Testis (tissue), 3 donors: ENCODE measurements around the gene SNAP25. TPM values are rescaled to one million over a fixed set of nuclear protein-coding genes. Genes with fewer than 3 reads are reported as not detected.
A peak's percentile ranks its signal among the peaks of the same experiment; 100 is the strongest.

ENCODE experiments used
- DNase-seq: peaks from one replicate; pipeline ENCODE4 v3.0.0-alpha.2; 2019
- H3K27ac ChIP-seq, 2 donors: fragments of 200-600 bp; sonication (generic); one replicate each; pipeline ENCODE4 v1.5.1; 2019
- H3K27me3 ChIP-seq: fragments of 200-600 bp; sonication (generic); one replicate; pipeline ENCODE4 v1.5.1; 2019
- H3K36me3 ChIP-seq: fragments of 200-600 bp; sonication (generic); one replicate; pipeline ENCODE4 v1.5.1; 2017; ENCODE audit warnings: low read depth; ENCODE audit errors: missing control alignments
- H3K4me1 ChIP-seq: fragments of 200-600 bp; sonication (generic); one replicate; pipeline ENCODE4 v1.5.1; 2019
- H3K4me3 ChIP-seq, 2 donors: fragments of 200-600 bp; sonication (generic); one replicate each; pipeline ENCODE4 v1.5.1; 2017 to 2019
- H3K9me3 ChIP-seq: fragments of 200-600 bp; sonication (generic); one replicate; pipeline ENCODE4 v1.5.1; 2017
- POLR2A ChIP-seq: fragments of 450-650 bp; IDR thresholded peaks from one replicate; pipeline ENCODE4 v1.6.1; 2017; ENCODE audit warnings: antibody characterized with exemption, mild to moderate bottlenecking, moderate library complexity
- WGBS, 2 donors: methylation state at CpG; one replicate each; pipeline ENCODE4 v1.1.5; 2018; 5-methylcytosine and 5-hydroxymethylcytosine counted together
- intact Hi-C: fragments of 100-400 bp; cut with DNase I; formaldehyde crosslinking; loops from one replicate; pipeline ENCODE4 v1.15.1; 2023; ENCODE audit warnings: low total_unique reads
- polyA plus RNA-seq: library from polyadenylated mRNA; stranded (reverse); fragments of 350-450 nt; fragmentation: Illumina TruSeq; extraction: RNeasy Lipid Tissue Mini Kit (QIAGEN cat#74804); gene quantifications from one replicate; pipeline ENCODE4 v1.2.3, GENCODE V29; 2014; ENCODE audit warnings: low read depth, low replicate concordance; ENCODE audit not compliant: insufficient read depth
- total RNA-seq, 2 donors: library from RNA; depleted of rRNA; stranded (reverse); fragments of >200 nt; gene quantifications; one replicate each; pipeline ENCODE4 v1.2.3, GENCODE V29; 2016
- TF ChIP-seq, protein P1 (sequence below), 3 experiments: fragments of 450-650 bp in 2 of 3; fragments of 200-600 bp in 1 of 3; sonication (generic) in 1 of 3; IDR thresholded peaks; one replicate each; pipeline ENCODE4 v1.5.1; 2016 to 2019; ENCODE audit warnings: antibody characterized with exemption in 3 of 3, mild to moderate bottlenecking in 2 of 3, moderate library complexity in 1 of 3

SNAP25 gene
- total and polyA plus RNA-seq, 3 donors from 2014 or later = 8.0 to 13.7 (median 11.3) TPM

DNA sequence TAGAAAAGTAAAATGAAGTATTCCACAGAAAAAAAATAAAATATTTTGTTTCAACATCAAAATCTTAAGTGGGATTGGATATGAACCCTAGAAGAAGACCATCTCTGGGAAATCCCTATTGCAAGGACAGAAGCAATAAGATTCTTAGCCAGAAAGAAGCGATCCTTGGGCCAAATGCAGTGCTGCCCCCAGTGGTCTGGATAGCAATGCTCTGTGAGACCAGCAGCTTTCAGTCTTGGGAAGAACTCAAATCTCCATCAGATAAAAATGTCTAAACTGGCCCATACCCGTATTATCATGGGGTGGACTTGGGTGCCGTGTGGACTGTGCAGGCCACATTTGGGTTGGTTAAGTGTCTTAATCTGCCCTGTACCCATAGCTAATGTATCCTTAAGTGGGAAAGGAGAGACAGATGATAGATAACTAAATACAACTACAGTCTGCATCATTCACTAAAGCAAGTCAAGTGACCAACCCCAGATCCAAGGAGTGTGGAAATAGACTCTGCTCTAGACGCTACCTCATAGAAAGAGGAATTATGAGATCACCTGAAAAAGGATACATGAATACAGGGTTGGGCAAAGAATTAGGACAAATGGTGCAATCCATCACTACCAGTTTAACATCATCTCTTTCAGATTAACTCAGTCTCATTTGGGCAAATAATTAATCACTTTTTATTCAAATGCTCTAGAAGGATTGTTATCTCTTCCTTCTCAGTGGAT is 38.9 kb upstream of the SNAP25 start:
- Histone ChIP-seq H3K27me3 (no peaks in the 10 kb centered on the region), H3K9me3 (no peaks in the 10 kb centered on the region), H3K27ac (peak overlapping the region in 1 of 2 donors; percentile 60), H3K4me3 (no peak overlapping the region), H3K4me1 (no peaks in the 10 kb centered on the region), H3K36me3 (no peaks in the 10 kb centered on the region)
- TF ChIP-seq POLR2A = no peak
- TF ChIP-seq, protein P1, sequence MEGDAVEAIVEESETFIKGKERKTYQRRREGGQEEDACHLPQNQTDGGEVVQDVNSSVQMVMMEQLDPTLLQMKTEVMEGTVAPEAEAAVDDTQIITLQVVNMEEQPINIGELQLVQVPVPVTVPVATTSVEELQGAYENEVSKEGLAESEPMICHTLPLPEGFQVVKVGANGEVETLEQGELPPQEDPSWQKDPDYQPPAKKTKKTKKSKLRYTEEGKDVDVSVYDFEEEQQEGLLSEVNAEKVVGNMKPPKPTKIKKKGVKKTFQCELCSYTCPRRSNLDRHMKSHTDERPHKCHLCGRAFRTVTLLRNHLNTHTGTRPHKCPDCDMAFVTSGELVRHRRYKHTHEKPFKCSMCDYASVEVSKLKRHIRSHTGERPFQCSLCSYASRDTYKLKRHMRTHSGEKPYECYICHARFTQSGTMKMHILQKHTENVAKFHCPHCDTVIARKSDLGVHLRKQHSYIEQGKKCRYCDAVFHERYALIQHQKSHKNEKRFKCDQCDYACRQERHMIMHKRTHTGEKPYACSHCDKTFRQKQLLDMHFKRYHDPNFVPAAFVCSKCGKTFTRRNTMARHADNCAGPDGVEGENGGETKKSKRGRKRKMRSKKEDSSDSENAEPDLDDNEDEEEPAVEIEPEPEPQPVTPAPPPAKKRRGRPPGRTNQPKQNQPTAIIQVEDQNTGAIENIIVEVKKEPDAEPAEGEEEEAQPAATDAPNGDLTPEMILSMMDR (IDR thresholded peaks at IDR 0.05) = peak in 2 of 3 experiments; percentile 11 to 25
- intact Hi-C loops = no loop called here
- peak; percentile 32 for DNase-seq
- whole genome bisulfite sequencing, 2 donors = 78 to 86% methylated on average over 4 of the region's 4 CpGs

DNA sequence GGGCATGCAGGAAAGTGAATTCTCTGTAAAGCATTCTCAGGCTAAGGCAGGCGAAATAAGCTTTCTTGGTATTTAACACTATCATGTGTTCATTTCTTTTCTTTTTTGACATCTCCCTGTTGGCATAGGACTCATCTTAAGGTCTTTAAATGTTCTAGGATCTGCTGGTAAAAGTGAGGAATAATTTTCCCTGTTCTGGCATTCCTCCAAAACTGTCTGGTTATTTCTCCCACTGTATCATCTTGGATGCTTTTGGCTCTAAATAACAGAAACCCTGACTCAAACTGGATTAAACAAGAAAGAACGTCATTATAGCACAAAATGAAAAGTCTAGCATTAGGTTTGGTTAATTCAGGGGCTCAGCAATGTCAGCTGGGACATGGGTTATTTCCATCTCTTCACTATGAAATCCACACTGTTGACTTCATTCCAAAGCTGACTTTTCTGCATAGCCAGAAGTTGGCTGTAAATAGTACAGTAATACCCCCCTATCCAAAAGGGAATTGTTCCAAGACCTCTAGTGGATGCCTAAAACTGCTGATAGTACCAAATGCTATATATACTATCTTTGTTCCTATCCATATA is 37.9 kb upstream of the SNAP25 start:
- H3K27me3 ChIP-seq = no peaks in the 10 kb centered on the region
- no peaks in the 10 kb centered on the region for H3K36me3 ChIP-seq
- no peak overlapping the region for H3K4me3 ChIP-seq
- 70 to 72% methylated on average over 2 of the region's 2 CpGs for WGBS, 2 donors
- H3K4me1 ChIP-seq = no peaks in the 10 kb centered on the region
- H3K9me3 ChIP-seq = no peaks in the 10 kb centered on the region
- DNase-seq = no peak
- TF ChIP-seq, protein P1 (IDR thresholded peaks at IDR 0.05) = no peak
- TF ChIP-seq POLR2A = no peak
- intact Hi-C loops = no loop called here
- H3K27ac ChIP-seq = no peak overlapping the region

DNA sequence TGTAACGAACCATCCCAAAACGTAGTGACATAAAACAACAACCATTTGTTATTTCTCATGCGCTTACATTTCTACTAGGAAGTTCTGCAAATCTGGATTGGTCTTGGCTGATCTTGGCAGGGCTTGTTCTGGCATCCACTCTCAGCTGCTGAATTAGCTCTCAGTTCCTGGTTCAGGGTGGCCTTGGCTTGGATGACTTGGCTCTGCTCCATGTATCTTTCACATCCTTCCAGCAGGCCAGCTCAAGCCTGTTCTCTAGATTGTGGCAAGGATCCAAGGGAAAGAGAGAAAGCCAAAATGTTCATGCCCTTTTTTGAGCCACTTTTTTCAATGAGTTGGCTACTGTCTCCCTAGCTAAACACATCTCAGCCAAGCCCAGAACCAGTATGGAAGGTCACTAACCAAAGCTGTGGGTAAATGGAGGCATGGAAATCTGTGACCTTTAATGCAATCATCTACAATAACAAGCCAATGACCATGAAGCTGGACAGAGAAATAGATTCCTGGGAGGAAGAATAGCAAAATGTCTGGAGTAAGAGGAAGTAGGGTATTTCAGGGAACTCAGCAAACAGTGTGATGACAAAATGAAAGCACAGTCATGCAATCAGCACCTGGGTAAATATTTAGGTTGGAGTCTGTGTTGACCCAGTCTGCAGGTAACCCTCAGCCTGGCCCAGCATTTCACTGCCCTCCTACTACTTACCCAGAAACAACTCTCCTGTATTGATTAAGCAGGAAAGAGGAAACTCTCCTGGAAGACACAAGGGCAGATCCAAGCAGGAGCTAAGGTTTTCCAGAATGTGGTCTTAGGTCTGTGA is 32.7 kb upstream of the SNAP25 start:
- H3K36me3 ChIP-seq = no peaks in the 10 kb centered on the region
- no peak overlapping the region for H3K4me3 ChIP-seq
- no peaks in the 10 kb centered on the region for H3K27me3 ChIP-seq
- WGBS, 2 donors = 21 to 34% methylated on average over 3 of the region's 3 CpGs
- H3K9me3 ChIP-seq = no peaks in the 10 kb centered on the region
- intact Hi-C loops = no loop called here
- peak; percentile 79 for DNase-seq
- TF ChIP-seq, protein P1 (IDR thresholded peaks at IDR 0.05) = no peak
- no peak for TF ChIP-seq POLR2A
- no peak overlapping the region for H3K27ac ChIP-seq
- no peaks in the 10 kb centered on the region for H3K4me1 ChIP-seq

DNA sequence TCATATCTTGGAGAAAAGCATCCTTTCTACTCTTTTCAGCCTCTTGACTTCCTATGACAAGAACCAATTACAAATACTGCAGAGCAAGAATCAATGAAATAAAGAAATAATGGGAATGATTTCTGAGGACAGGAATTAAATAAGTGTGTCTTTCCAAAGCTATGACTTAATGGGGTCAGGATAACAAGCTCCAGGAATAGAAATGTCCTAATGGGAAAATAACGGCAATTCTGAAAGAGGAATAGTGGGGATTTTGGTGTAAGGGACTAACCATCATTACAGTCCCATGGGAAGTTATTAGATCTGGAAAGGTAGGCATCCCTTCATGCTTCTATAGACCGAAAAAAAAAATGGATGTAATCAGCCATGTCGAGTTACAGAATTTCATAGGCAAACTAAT is 28.2 kb upstream of the SNAP25 start:
- no peak overlapping the region for H3K27ac ChIP-seq
- H3K9me3 ChIP-seq = no peaks in the 10 kb centered on the region
- no peaks in the 10 kb centered on the region for H3K36me3 ChIP-seq
- WGBS, 2 donors = 89 to 92% methylated on average over 3 of the region's 3 CpGs
- intact Hi-C loops = no loop called here
- DNase-seq = no peak
- H3K4me3 ChIP-seq = no peak overlapping the region
- H3K4me1 ChIP-seq = no peaks in the 10 kb centered on the region
- H3K27me3 ChIP-seq = no peaks in the 10 kb centered on the region
- TF ChIP-seq POLR2A = no peak
- TF ChIP-seq, protein P1 (IDR thresholded peaks at IDR 0.05) = no peak
